Osteoblast (primary cell): ENCODE data around the gene PCDHGA8. TPM values are rescaled to one million over a fixed set of nuclear protein-coding genes. Genes with fewer than 3 reads are reported as not detected.
A peak's percentile ranks its signal among the peaks of the same experiment; 100 is the strongest.

ENCODE experiments used
- DNase-seq: peaks from one replicate; pipeline ENCODE4 v3.0.0; 2011; ENCODE audit warnings: low spot score, mixed read lengths; ENCODE audit not compliant: insufficient read length; ENCODE audit errors: missing footprints
- H2AFZ ChIP-seq: 2 replicates; pipeline ENCODE4 v1.6.0; 2011; ENCODE audit warnings: mild to moderate bottlenecking, low read length
- H3K27ac ChIP-seq: 2 replicates; pipeline ENCODE4 v1.5.1; 2011; ENCODE audit warnings: mild to moderate bottlenecking, low read depth, low read length, moderate library complexity
- H3K27me3 ChIP-seq: 2 replicates; pipeline ENCODE4 v1.6.0; 2012; ENCODE audit warnings: mild to moderate bottlenecking, control low read depth, inconsistent platforms, low read length, moderate library complexity; ENCODE audit not compliant: insufficient read depth
- H3K36me3 ChIP-seq: 2 replicates; pipeline ENCODE4 v1.5.1; 2011; ENCODE audit warnings: mild to moderate bottlenecking, low read length, control low read depth, moderate library complexity; ENCODE audit not compliant: insufficient read depth
- H3K4me1 ChIP-seq: 2 replicates; pipeline ENCODE4 v1.5.1; 2011; ENCODE audit warnings: mild to moderate bottlenecking, low read length, control low read depth, moderate library complexity; ENCODE audit not compliant: insufficient read depth
- H3K4me2 ChIP-seq: 2 replicates; pipeline ENCODE4 v1.6.0; 2011; ENCODE audit warnings: mild to moderate bottlenecking, low read length; ENCODE audit not compliant: insufficient read depth
- H3K4me3 ChIP-seq: fragments of 200-600 bp; sonication (generic); 3 replicates; pipeline ENCODE4 v1.5.1; 2012; ENCODE audit warnings: mild to moderate bottlenecking, low read length, inconsistent platforms; ENCODE audit not compliant: insufficient read depth
- H3K79me2 ChIP-seq: 2 replicates; pipeline ENCODE4 v1.6.0; 2012; ENCODE audit warnings: mild to moderate bottlenecking, low read length, control low read depth, inconsistent platforms; ENCODE audit not compliant: insufficient read depth
- H3K9me3 ChIP-seq: 2 replicates; pipeline ENCODE4 v1.5.1; 2011; ENCODE audit warnings: low read depth, low read length, control low read depth
- H4K20me1 ChIP-seq: 2 replicates; pipeline ENCODE4 v1.6.0; 2012; ENCODE audit warnings: mild to moderate bottlenecking, low read length, control low read depth; ENCODE audit not compliant: insufficient read depth
- CTCF ChIP-seq: IDR thresholded peaks from 2 replicates; pipeline ENCODE4 v1.5.1; 2011; ENCODE audit warnings: mild to moderate bottlenecking, low read depth, low read length, moderate library complexity; ENCODE audit errors: extremely low read depth
- total RNA-seq: library from RNA; depleted of rRNA; stranded (reverse); fragments of >200 nt; gene quantifications from 2 replicates; pipeline ENCODE4 v1.2.3, GENCODE V29; 2012

PCDHGA8 gene
- total RNA-seq, 1 donor: 3.6 TPM

- Histone ChIP-seq H3K4me3 (peak overlapping the region; percentile 79), H2AFZ (peak overlapping the region; percentile 80), H4K20me1 (no peaks in the 10 kb centered on the region), H3K79me2 (peaks cover 12% of the 10 kb centered on the region), H3K4me1 (peaks cover 8% of the 10 kb centered on the region), H3K9me3 (peaks cover 15% of the 10 kb centered on the region), H3K4me2 (peak overlapping the region; percentile 83), H3K27ac (peak overlapping the region; percentile 36), H3K36me3 (no peaks in the 10 kb centered on the region), H3K27me3 (no peaks in the 10 kb centered on the region)
- TF ChIP-seq CTCF: no peak
- DNase-seq: no peak
Measured at GRCh38 chr5:141421489-141421855, 29.0 kb downstream of the PCDHGA8 start.

- peaks cover 8% of the 10 kb centered on the region for H3K4me1 ChIP-seq
- H3K27ac ChIP-seq: no peak overlapping the region
- no peaks in the 10 kb centered on the region for H4K20me1 ChIP-seq
- H3K79me2 ChIP-seq: peaks cover 23% of the 10 kb centered on the region
- DNase-seq: no peak
- H3K27me3 ChIP-seq: no peaks in the 10 kb centered on the region
- peaks cover 16% of the 10 kb centered on the region for H3K9me3 ChIP-seq
- no peak for TF ChIP-seq CTCF
- peak overlapping the region; percentile 31 for H3K4me3 ChIP-seq
- H2AFZ ChIP-seq: no peak overlapping the region
- peaks cover 3% of the 10 kb centered on the region for H3K36me3 ChIP-seq
- peak overlapping the region; percentile 40 for H3K4me2 ChIP-seq
Measured at GRCh38 chr5:141422742-141423291, 30.4 kb downstream of the PCDHGA8 start.

GRCh38 chr5:141427783-141428426 is 35.5 kb downstream of the PCDHGA8 start:
- H3K4me2 ChIP-seq: no peak overlapping the region
- no peak for TF ChIP-seq CTCF
- no peak overlapping the region for H2AFZ ChIP-seq
- peaks cover 3% of the 10 kb centered on the region for H3K36me3 ChIP-seq
- no peaks in the 10 kb centered on the region for H4K20me1 ChIP-seq
- no peaks in the 10 kb centered on the region for H3K4me1 ChIP-seq
- no peaks in the 10 kb centered on the region for H3K27me3 ChIP-seq
- H3K4me3 ChIP-seq: no peak overlapping the region
- peaks cover 2% of the 10 kb centered on the region for H3K9me3 ChIP-seq
- H3K27ac ChIP-seq: no peak overlapping the region
- DNase-seq: no peak
- H3K79me2 ChIP-seq: peaks cover 30% of the 10 kb centered on the region

- Histone ChIP-seq H2AFZ (peak within 1 kb of the TSS; percentile 59), H3K4me1 (peaks cover 4% of the 10 kb centered on the region), H4K20me1 (no peaks in the 10 kb centered on the region), H3K79me2 (peaks cover 38% of the 10 kb centered on the region), H3K4me3 (peak within 1 kb of the TSS; percentile 65), H3K9me3 (peaks cover 2% of the 10 kb centered on the region), H3K4me2 (peak within 1 kb of the TSS; percentile 75), H3K36me3 (peaks cover 3% of the 10 kb centered on the region), H3K27me3 (no peaks in the 10 kb centered on the region), H3K27ac (peak within 1 kb of the TSS; percentile 46)
- DNase-seq: peak; percentile 98
- peak; percentile 94 for TF ChIP-seq CTCF
Measured at GRCh38 chr5:141430332-141431113, 38.1 kb downstream of the PCDHGA8 start, which contains the start of gene PCDHGA12. Gene PCDHGA12 (plus strand): TSS chr5:141430507. CDS start chr5:141430760, 253 bp downstream.
